Neutrophil (primary cell): Measurements from ENCODE around the gene SMYD4.

Experiments used
- H3K27ac ChIP-seq: fragments of 200-600 bp; sonication (generic); 2 replicates; pipeline ENCODE4 v1.5.1; 2016; ENCODE audit warnings: mild to moderate bottlenecking, moderate library complexity
- H3K27me3 ChIP-seq: fragments of 200-600 bp; sonication (generic); 2 replicates; pipeline ENCODE4 v1.6.0; 2016; ENCODE audit warnings: mild to moderate bottlenecking
- H3K36me3 ChIP-seq: fragments of 200-600 bp; sonication (generic); 2 replicates; pipeline ENCODE4 v1.5.1; 2017
- H3K4me1 ChIP-seq, 2 experiments: fragments of 200-600 bp in 1 of 2; sonication (generic) in 1 of 2; 1 replicate in 1 of 2; 2 replicates in 1 of 2; pipeline versions ENCODE4 v1.5.1 to v1.6.1; 2013 to 2016; ENCODE audit warnings: low read depth in 1 of 2, low read length in 1 of 2, mild to moderate bottlenecking in 1 of 2, moderate library complexity in 1 of 2; ENCODE audit not compliant: control insufficient read depth in 1 of 2, insufficient read depth in 1 of 2
- H3K4me3 ChIP-seq, 2 experiments: fragments of 200-600 bp in 1 of 2; sonication (generic) in 1 of 2; 1 replicate in 1 of 2; 2 replicates in 1 of 2; pipeline ENCODE4 v1.5.1; 2013 to 2016; ENCODE audit warnings: low read depth in 1 of 2, low read length in 1 of 2, mild to moderate bottlenecking in 1 of 2, moderate library complexity in 1 of 2
- H3K9me3 ChIP-seq: fragments of 200-600 bp; sonication (generic); 2 replicates; pipeline ENCODE4 v1.5.1; 2016
- TF ChIP-seq, protein P1 (sequence below): fragments of 200-600 bp; sonication (generic); IDR thresholded peaks from 2 replicates; pipeline ENCODE4 v1.5.1; 2016; ENCODE audit warnings: antibody characterized with exemption

SMYD4 gene

DNA sequence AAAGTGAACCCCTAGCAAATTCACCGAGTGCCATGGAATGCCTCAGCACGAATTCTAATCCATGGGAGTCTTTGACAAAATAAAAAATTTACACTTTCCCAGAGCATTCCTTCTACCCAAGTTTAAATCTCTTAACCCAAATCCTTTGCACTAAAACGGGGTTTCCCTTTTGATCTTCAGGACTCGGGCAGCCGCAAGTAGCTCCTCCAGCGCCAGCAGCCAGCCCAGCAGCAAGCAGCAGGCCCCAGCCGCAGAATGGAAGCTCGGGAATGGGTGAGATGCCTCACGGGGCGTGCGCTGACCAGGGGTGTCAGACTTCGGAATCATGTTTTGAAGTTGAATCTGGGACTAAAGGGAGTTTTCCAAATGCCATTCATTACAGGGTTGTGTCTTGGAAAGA lies 42.6 kb upstream of the SMYD4 start:
- Histone ChIP-seq H3K9me3 (no peaks in the 10 kb centered on the region), H3K27ac (no peak overlapping the region), H3K27me3 (no peaks in the 10 kb centered on the region), H3K36me3 (peaks cover 64% of the 10 kb centered on the region), H3K4me1 (no peaks in the 10 kb centered on the region), H3K4me3 (no peak overlapping the region)
- TF ChIP-seq, protein P1, sequence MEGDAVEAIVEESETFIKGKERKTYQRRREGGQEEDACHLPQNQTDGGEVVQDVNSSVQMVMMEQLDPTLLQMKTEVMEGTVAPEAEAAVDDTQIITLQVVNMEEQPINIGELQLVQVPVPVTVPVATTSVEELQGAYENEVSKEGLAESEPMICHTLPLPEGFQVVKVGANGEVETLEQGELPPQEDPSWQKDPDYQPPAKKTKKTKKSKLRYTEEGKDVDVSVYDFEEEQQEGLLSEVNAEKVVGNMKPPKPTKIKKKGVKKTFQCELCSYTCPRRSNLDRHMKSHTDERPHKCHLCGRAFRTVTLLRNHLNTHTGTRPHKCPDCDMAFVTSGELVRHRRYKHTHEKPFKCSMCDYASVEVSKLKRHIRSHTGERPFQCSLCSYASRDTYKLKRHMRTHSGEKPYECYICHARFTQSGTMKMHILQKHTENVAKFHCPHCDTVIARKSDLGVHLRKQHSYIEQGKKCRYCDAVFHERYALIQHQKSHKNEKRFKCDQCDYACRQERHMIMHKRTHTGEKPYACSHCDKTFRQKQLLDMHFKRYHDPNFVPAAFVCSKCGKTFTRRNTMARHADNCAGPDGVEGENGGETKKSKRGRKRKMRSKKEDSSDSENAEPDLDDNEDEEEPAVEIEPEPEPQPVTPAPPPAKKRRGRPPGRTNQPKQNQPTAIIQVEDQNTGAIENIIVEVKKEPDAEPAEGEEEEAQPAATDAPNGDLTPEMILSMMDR = no peak

DNA sequence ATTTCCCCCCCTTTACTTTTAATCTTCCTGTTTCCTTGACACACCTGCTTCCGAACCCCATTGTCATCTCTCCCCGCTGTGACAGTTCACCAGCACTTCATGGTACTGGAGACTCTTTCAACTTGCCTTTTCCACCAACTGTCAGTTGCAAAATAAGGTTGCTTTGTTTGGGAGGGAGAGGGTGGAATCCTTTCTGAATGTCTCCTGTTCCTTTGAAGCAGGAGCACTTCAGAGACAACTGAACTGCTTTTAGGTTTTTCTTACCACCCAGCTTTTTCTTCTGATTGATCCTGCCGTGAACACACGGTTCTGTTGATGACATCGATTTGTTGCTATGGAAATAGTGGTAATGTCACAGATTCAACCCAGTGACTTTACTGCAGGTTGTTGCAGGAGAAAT lies 42.1 kb upstream of the SMYD4 start:
- TF ChIP-seq, protein P1 = no peak
- Histone ChIP-seq H3K27ac (no peak overlapping the region), H3K4me3 (no peak overlapping the region), H3K4me1 (no peaks in the 10 kb centered on the region), H3K36me3 (peaks cover 59% of the 10 kb centered on the region), H3K27me3 (no peaks in the 10 kb centered on the region), H3K9me3 (no peaks in the 10 kb centered on the region)

DNA sequence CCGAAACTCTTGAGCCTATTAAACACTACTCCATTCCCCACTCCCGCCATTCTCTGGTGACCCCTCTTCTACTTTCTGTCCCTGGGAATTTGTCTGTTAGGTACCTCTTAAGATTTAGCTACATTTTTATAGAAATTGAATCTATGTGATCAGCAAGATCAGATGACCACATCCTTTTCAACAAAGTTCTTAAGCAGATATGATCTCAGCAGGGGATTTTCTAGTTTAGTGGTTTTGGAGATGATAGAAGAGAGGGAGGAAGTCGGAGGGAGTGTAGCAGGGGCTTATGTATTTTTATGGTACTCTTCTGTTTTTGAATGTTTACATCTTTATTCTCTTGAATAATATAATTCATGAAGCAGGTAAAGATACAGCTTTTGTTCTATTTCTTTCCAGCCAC lies 40.9 kb upstream of the SMYD4 start:
- Histone ChIP-seq H3K9me3 (no peaks in the 10 kb centered on the region), H3K4me3 (no peak overlapping the region), H3K4me1 (no peaks in the 10 kb centered on the region), H3K27me3 (no peaks in the 10 kb centered on the region), H3K36me3 (peaks cover 48% of the 10 kb centered on the region), H3K27ac (no peak overlapping the region)
- TF ChIP-seq, protein P1 = no peak

DNA sequence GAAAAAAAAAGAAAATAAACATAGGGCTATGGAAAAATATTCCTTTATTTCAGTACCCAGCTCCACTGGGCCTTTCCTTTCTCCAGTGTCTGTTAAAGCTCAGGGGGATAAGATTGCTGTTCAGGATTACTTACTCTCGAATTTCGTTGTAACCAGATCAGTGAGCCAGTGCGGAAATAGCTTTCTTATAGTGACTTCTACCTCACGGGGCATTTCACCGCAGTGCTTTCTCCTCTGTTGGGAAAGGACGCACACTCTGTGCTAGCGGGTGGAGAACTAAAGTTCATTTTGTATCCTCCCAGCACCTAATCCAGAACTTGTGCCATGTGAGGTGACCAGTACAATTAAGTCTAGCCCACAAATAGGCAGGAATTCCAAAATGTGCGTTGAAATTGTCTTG lies 38.4 kb upstream of the SMYD4 start:
- no peaks in the 10 kb centered on the region for H3K4me1 ChIP-seq
- H3K9me3 ChIP-seq = no peaks in the 10 kb centered on the region
- no peaks in the 10 kb centered on the region for H3K27me3 ChIP-seq
- H3K27ac ChIP-seq = no peak overlapping the region
- TF ChIP-seq, protein P1 = no peak
- no peak overlapping the region for H3K4me3 ChIP-seq
- peaks cover 25% of the 10 kb centered on the region for H3K36me3 ChIP-seq

DNA sequence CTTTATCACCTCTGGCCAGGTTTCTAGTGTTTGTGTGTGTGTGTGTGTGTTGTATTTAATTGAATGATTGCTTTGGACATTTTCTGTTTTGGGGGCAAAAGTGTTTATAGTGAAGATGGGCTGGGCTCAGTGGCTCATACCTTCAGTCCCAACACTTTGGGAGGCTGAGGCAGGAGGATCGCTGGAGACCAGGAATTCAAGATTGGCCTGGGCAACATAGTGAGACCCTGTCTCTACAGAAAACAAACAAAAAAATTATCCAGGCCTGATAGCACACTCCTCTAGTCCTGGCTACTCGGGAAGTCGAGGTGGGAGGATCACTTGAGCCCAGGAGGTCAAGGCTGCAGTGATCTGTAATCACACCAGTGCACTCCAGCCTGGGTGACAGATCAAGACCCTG lies 37.6 kb upstream of the SMYD4 start:
- H3K9me3 ChIP-seq = no peaks in the 10 kb centered on the region
- no peaks in the 10 kb centered on the region for H3K27me3 ChIP-seq
- H3K36me3 ChIP-seq = peaks cover 20% of the 10 kb centered on the region
- H3K27ac ChIP-seq = no peak overlapping the region
- H3K4me1 ChIP-seq = no peaks in the 10 kb centered on the region
- TF ChIP-seq, protein P1 = no peak
- H3K4me3 ChIP-seq = no peak overlapping the region
